HCT116 (cell line): ENCODE measurements around the gene PTOV1. TPM values are rescaled to one million over a fixed set of nuclear protein-coding genes. Genes with fewer than 3 reads are reported as not detected.

Experiments
- ATAC-seq: fragments of 200-7000 bp; cut with Tn5 transposase; 2 replicates; pipeline ENCODE4 v1.9.1; 2020; ENCODE audit warnings: mild to moderate bottlenecking, moderate library complexity
- BruUV-seq: library from RNA; stranded (reverse); fragments of 400-500 nt; replicated peaks from 2 replicates; lab custom pipeline; 2021; lab: Mats Ljungman, UMichigan
- CTCF ChIA-PET: fragments of 300-600 bp; sonication (Branson Sonifier 250); formaldehyde crosslinking; loops from one replicate; lab custom pipeline; 2021; ENCODE audit warnings: antibody characterized with exemption; lab: Charles Lee
- POLR2A ChIA-PET: fragments of 300-600, 350-600 bp; sonication (Branson Sonifier 250); formaldehyde crosslinking; loops from one replicate; lab custom pipeline; 2021; ENCODE audit warnings: antibody characterized with exemption; lab: Charles Lee
- RAD21 ChIA-PET, 2 experiments: fragments of 300-600 bp; sonication (Branson Sonifier 250); formaldehyde crosslinking; loops; one replicate each; lab custom pipeline; 2023; ENCODE audit warnings: low total read pairs in 2 of 2; ENCODE audit not compliant: uncharacterized antibody in 2 of 2, unreplicated experiment in 2 of 2, low non-redundant PET in 1 of 2; lab: Charles Lee
- DNase-seq: peaks from one replicate; pipeline ENCODE4 v3.0.0-alpha.2; 2010; ENCODE audit warnings: low read depth, low spot score
- H2AFZ ChIP-seq: fragments of 200-600 bp; shearing (Covaris generic), sonication (generic); 2 replicates; pipeline ENCODE4 v1.6.1; 2017; ENCODE audit warnings: low read depth, mixed run types, mixed read lengths, antibody characterized with exemption, low read length; ENCODE audit not compliant: poor library complexity, severe bottlenecking
- H3K27ac ChIP-seq: 2 replicates; pipeline ENCODE4 v1.5.1; 2012; ENCODE audit warnings: low read depth, low read length
- H3K27me3 ChIP-seq: fragments of 200-600 bp; sonication (generic); 2 replicates; pipeline ENCODE4 v1.6.1; 2016; ENCODE audit warnings: mixed run types, low read length, mixed read lengths; ENCODE audit not compliant: insufficient read depth
- H3K36me3 ChIP-seq, 2 experiments: fragments of 200-500 bp in 1 of 2; fragments of 200-600 bp in 1 of 2; sonication (Bioruptor generic) in 1 of 2; sonication (generic) in 1 of 2; 2 replicates each; pipeline versions ENCODE4 v1.5.1 to v1.6.1; 2014 to 2016; ENCODE audit warnings: low read length in 2 of 2, inconsistent platforms in 1 of 2, mixed read lengths in 1 of 2, mixed run types in 1 of 2; ENCODE audit not compliant: insufficient read depth in 2 of 2, control insufficient read depth in 1 of 2
- H3K4me1 ChIP-seq, 2 experiments: fragments of 200-600 bp in 1 of 2; sonication (generic) in 1 of 2; 2 replicates each; pipeline versions ENCODE4 v1.5.1 to v1.6.1; 2012 to 2017; ENCODE audit warnings: low read length in 2 of 2, inconsistent platforms in 1 of 2, mild to moderate bottlenecking in 1 of 2, mixed read lengths in 1 of 2, mixed run types in 1 of 2, moderate library complexity in 1 of 2; ENCODE audit not compliant: insufficient read depth in 2 of 2, control insufficient read depth in 1 of 2
- H3K4me2 ChIP-seq: fragments of 200-600 bp; sonication (generic); 2 replicates; pipeline ENCODE4 v1.6.1; 2017; ENCODE audit warnings: mixed run types, low read length, mixed read lengths
- H3K4me3 ChIP-seq, 2 experiments: fragments of 200-600 bp in 1 of 2; sonication (generic) in 1 of 2; replicated peaks in 1 of 2; 2 replicates each; pipeline ENCODE4 v1.5.1; 2011 to 2016; ENCODE audit warnings: low read length in 2 of 2, control low read depth in 1 of 2, low read depth in 1 of 2, mild to moderate bottlenecking in 1 of 2, mixed read lengths in 1 of 2, mixed run types in 1 of 2
- H3K79me2 ChIP-seq: fragments of 200-600 bp; sonication (generic); 2 replicates; pipeline ENCODE4 v1.6.1; 2017; ENCODE audit warnings: mild to moderate bottlenecking, mixed run types, low read length, moderate library complexity, mixed read lengths; ENCODE audit not compliant: insufficient read depth
- H3K9ac ChIP-seq: fragments of 200-600 bp; sonication (generic); 2 replicates; pipeline ENCODE4 v1.6.1; 2016; ENCODE audit warnings: low read length, mixed read lengths
- H3K9me2 ChIP-seq: fragments of 200-600 bp; sonication (generic), shearing (Covaris generic); 2 replicates; pipeline ENCODE4 v1.6.1; 2017; ENCODE audit warnings: mixed run types, mild to moderate bottlenecking, moderate library complexity; ENCODE audit not compliant: insufficient read depth
- H3K9me3 ChIP-seq, 2 experiments: fragments of 200-500 bp in 1 of 2; fragments of 200-600 bp in 1 of 2; sonication (Bioruptor generic) in 1 of 2; sonication (generic) in 1 of 2; 2 replicates each; pipeline ENCODE4 v1.6.1; 2014 to 2017; ENCODE audit warnings: low read length in 2 of 2, mixed read lengths in 2 of 2, inconsistent platforms in 1 of 2, low read depth in 1 of 2, mild to moderate bottlenecking in 1 of 2, mixed run types in 1 of 2, moderate library complexity in 1 of 2; ENCODE audit not compliant: control insufficient read depth in 1 of 2, insufficient read depth in 1 of 2
- H4K20me1 ChIP-seq: fragments of 200-600 bp; sonication (generic), shearing (Covaris generic); 2 replicates; pipeline ENCODE4 v1.6.1; 2017; ENCODE audit warnings: mixed run types, mild to moderate bottlenecking, moderate library complexity; ENCODE audit not compliant: insufficient read depth
- ATF3 ChIP-seq: IDR thresholded peaks from 2 replicates; pipeline ENCODE4 v1.6.1; 2012
- CBX3 ChIP-seq: IDR thresholded peaks from 2 replicates; pipeline ENCODE4 v1.6.1; 2012; ENCODE audit warnings: low read depth
- CEBPB ChIP-seq: IDR thresholded peaks from 2 replicates; pipeline ENCODE4 v1.6.1; 2012; ENCODE audit warnings: low read depth
- CTCF ChIP-seq, 3 experiments: fragments of 200-600 bp in 1 of 3; sonication (generic) in 1 of 3; IDR thresholded peaks in 2 of 3; conservative IDR thresholded peaks in 1 of 3; 2 replicates each; pipeline ENCODE4 v1.5.1; 2012 to 2017; ENCODE audit warnings: low read depth in 2 of 3, low read length in 2 of 3, antibody characterized with exemption in 1 of 3, borderline replicate concordance in 1 of 3, control low read depth in 1 of 3, mild to moderate bottlenecking in 1 of 3, mixed read lengths in 1 of 3, mixed run types in 1 of 3, moderate library complexity in 1 of 3; ENCODE audit not compliant: insufficient read depth in 1 of 3
- EGR1 ChIP-seq: IDR thresholded peaks from 2 replicates; pipeline ENCODE4 v1.6.1; 2012; ENCODE audit warnings: low read depth
- EZH2 ChIP-seq: fragments of 200-600 bp; sonication (generic); IDR thresholded peaks from 2 replicates; pipeline ENCODE4 v1.6.1; 2017; ENCODE audit warnings: antibody characterized with exemption, mixed run types
- POLR2AphosphoS5 ChIP-seq: IDR thresholded peaks from 2 replicates; pipeline ENCODE4 v1.6.1; 2011; ENCODE audit warnings: mild to moderate bottlenecking, low read depth, low read length, moderate library complexity
- SIN3A ChIP-seq: IDR thresholded peaks from 2 replicates; pipeline ENCODE4 v1.6.1; 2012; ENCODE audit warnings: low read depth
- SRF ChIP-seq: IDR thresholded peaks from 2 replicates; pipeline ENCODE4 v1.6.1; 2012; ENCODE audit warnings: low read depth
- TCF7L2 ChIP-seq: IDR thresholded peaks from 2 replicates; pipeline ENCODE4 v1.7.0; 2011; ENCODE audit warnings: borderline replicate concordance, inconsistent platforms; ENCODE audit not compliant: insufficient read depth, insufficient read length; ENCODE audit errors: extremely low read depth
- YY1 ChIP-seq: IDR thresholded peaks from 2 replicates; pipeline ENCODE4 v1.6.1; 2011; ENCODE audit warnings: low read length, low read depth, moderate library complexity, mild to moderate bottlenecking; ENCODE audit not compliant: insufficient replicate concordance; ENCODE audit errors: extremely low read depth
- intact Hi-C: fragments of 100-400 bp; cut with micrococcal nuclease; formaldehyde crosslinking; loops from 2 replicates; pipeline ENCODE4 v1.10.0; 2022
- total RNA-seq: library from RNA; stranded (reverse); gene quantifications from one replicate; pipeline ENCODE4 v1.2.1, GENCODE V29; 2021; ENCODE audit not compliant: unreplicated experiment
- TF ChIP-seq, protein P1 (sequence below): IDR thresholded peaks from 2 replicates; pipeline ENCODE4 v1.6.1; 2012

PTOV1 gene
- total RNA-seq, 1 experiment from 2014 or later, result 236 TPM

DNA sequence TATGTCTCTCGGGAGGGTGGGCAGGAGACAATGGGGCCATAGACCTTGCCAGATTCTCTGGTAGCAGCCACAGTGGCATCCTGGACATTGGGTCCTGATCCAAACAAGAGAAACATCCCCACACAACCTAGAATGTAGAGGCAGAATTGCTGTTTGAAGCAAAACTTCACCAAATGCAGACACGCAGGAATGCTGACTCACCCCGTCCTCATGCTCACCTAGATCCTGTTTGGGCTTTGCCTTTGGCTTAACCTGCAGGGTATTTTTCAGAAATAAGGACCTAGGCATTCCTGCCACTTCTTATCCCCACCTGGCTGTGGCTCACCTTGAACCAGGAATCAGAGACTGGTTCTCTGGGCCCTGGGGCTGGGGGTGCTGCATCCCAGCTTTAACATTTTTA lies 33.8 kb downstream of the PTOV1 start:
- DNase-seq (no peak), ATAC-seq (no peak)
- Histone ChIP-seq H3K27ac (no peak overlapping the region), H3K4me3 (no peak overlapping the region), H3K9me3 (peaks cover 0 to 6% of the 10 kb centered on the region in 2 experiments; a peak in 1 of 4 replicates), H3K79me2 (no peaks in the 10 kb centered on the region), H3K9me2 (no peaks in the 10 kb centered on the region), H3K4me2 (no peak overlapping the region), H3K4me1 (peaks cover under 1 to 11% of the 10 kb centered on the region in 2 experiments; a peak in 1 of 4 replicates), H2AFZ (no peak overlapping the region), H3K9ac (no peak overlapping the region), H3K36me3 (peaks cover 12 to 18% of the 10 kb centered on the region in 2 experiments), H3K27me3 (no peaks in the 10 kb centered on the region), H4K20me1 (no peaks in the 10 kb centered on the region)
- ChIA-PET CTCF (no interaction called here), POLR2A (no interaction called here), RAD21 (no interaction called here)
- intact Hi-C loops, result no loop called here
- no TSS peak for BruUV-seq
- TF ChIP-seq, protein P1, sequence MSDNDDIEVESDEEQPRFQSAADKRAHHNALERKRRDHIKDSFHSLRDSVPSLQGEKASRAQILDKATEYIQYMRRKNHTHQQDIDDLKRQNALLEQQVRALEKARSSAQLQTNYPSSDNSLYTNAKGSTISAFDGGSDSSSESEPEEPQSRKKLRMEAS, result no peak
- no peak for TF ChIP-seq CEBPB

- no peak for ATAC-seq
- Histone ChIP-seq H4K20me1 (no peaks in the 10 kb centered on the region), H3K27ac (no peak overlapping the region), H3K9me2 (no peaks in the 10 kb centered on the region), H2AFZ (no peak overlapping the region), H3K36me3 (peaks cover 11 to 12% of the 10 kb centered on the region in 2 experiments; a peak in 3 of 4 replicates)
- RAD21 ChIA-PET, result no interaction called here
- no peak for TF ChIP-seq SRF
- TF ChIP-seq, protein P1, result no peak
- TF ChIP-seq SIN3A, result no peak
- TF ChIP-seq YY1, result no peak
- TF ChIP-seq CBX3, result no peak
- TF ChIP-seq EZH2, result no peak
- TF ChIP-seq CTCF (IDR thresholded peaks at IDR 0.05 in 2 of 3, conservative IDR thresholded peaks at IDR 0.05 in 1 of 3; ENCODE audit: borderline replicate concordance in 1 of 3, insufficient read depth in 1 of 3, low read depth in 2 of 3, low read length in 2 of 3), result no peak
- TF ChIP-seq ATF3, result no peak
- no peak for TF ChIP-seq POLR2AphosphoS5
- no peak for TF ChIP-seq EGR1
- no peak for TF ChIP-seq CEBPB
- no peak for TF ChIP-seq TCF7L2
- TF ChIP-seq, all 23 proteins: peak for 0
- DNase-seq, result no peak
- no TSS peak for BruUV-seq
- Histone ChIP-seq H3K4me1 (peaks cover 6 to 24% of the 10 kb centered on the region in 2 experiments), H3K9me3 (peaks cover 0 to 6% of the 10 kb centered on the region in 2 experiments; a peak in 1 of 4 replicates), H3K9ac (no peak overlapping the region), H3K4me2 (no peak overlapping the region), H3K79me2 (no peaks in the 10 kb centered on the region), H3K4me3 (no peak overlapping the region), H3K27me3 (no peaks in the 10 kb centered on the region)
- ChIA-PET POLR2A (interaction anchor here (1.3 kb wide), 1 partner anchor 10 kb away, joined by 3 read pairs; the partner anchor contains the start of gene AKT1S1), CTCF (no interaction called here)
- intact Hi-C loops, result no loop called here
Observed at GRCh38 chr19:49887037-49887664, 36.2 kb downstream of the PTOV1 start.
